HG03064 (cell line): Measurements from ENCODE around the gene TMEM178B.

ENCODE experiments used
- ATAC-seq: cut with Tn5 transposase; IDR thresholded peaks from one replicate; pipeline ENCODE4 v1.9.1; 2021; ENCODE audit warnings: low read depth; ENCODE audit not compliant: unreplicated experiment

TMEM178B gene

DNA sequence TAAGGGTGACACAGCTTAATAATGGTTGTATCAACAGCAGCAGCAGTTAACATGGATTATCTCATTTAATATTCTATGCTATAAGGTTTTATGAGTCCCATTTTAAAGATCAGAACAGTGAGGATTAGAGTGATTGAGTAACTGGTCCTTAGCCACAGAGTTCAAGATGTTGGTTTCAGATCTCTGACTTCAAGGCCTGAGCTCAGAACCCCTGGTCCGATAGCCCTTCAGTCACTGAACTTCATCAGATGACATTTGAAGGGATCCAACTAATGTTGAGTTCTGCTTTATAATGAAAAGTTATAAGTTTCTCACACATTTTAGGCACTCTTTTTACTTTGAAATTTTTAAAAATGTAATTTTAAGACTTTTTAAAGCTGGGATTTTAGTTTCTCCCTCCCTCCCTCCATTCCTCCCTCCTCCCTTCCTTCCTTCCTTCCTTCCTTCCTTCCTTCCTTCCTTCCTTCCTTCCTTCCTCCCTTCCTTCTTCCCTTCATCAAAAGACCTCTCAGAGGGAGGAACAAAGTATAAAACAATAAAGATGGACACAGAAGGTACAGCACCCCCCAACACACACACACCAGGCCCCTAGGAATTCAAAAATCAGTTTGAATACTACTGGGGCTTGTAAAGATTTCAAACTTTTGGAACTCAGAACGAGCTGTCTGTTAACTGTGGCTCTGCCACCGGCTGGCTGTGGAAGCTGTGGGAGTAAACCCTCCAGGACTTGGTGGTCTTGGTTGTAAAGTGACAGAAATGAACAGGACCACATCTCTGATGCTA is 270.5 kb downstream of the TMEM178B start:
- no peak for ATAC-seq

DNA sequence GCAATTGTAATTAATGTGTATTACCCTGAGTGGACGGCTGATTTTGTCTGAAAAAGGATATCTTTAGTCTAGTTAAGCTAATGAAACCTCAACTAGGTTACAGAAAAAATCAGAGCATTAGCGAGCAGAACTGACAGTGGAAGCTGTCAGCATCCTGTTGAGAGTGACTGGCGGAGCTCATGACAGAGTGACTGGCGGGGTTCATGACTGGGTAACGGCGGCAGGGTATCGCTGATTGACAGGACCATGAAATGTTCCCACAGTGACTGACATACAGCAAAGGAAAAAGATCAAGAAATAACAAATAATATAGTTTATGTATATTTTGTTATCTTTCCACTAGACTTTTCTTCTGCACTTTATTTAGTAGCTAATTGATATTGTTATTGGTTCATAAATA is 274.9 kb downstream of the TMEM178B start:
- no peak for ATAC-seq

DNA sequence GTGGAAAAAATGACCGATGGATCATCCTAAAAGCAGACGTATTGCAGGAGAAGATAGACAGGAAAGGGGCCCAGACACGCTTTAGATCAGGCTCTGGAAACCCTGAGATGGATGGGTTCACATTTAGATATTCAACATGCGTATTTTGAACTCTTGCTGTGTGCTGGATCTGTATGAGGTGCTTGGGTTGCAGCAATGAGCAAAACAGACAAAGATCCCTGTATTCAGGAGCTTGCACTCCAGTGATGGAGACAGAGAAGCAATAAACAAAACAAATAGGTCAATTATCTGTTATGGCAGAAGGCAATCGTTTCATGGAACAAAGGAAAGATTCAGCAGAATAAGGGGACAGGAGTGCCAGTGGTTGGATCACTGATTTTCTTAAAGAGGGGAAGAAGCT is 275.5 kb downstream of the TMEM178B start:
- no peak for ATAC-seq

DNA sequence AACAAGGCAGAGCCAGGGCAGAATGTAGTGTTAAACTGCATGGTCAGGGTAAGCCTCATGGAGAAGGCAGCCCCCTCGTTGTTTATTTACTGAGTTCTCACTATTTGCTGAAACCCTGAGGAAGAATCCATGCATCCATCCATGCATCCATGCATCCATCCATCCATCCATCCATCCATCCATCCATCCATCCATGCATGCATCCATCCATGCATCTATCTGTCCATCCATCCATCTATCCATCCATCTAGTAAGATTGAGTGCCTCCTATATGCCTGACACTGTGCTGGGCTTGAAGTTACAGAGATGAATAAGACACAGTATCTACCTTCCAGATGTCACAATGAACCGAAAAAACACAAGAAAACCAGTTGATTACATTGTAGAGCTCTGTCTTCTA is 275.9 kb downstream of the TMEM178B start:
- ATAC-seq = no peak

DNA sequence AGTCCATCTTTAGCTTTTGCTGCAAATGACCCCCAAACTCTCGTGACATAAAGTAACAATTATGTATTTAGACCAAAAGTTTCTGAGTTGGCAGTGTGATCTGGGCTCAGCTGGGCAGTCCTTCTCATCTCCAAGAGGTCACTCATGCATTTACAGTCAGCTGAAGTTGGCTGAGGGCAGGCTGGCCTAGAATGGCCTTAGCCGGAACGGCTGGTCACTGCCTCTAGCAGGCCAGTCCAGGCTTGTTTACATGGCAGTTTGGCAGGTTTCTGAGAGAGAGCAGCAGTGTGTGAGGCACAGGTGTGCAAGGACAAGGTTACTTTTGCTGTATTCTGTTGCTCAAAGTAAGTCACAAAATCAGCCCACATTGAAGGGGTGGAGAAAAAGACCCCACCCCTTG is 277.3 kb downstream of the TMEM178B start:
- no peak for ATAC-seq

DNA sequence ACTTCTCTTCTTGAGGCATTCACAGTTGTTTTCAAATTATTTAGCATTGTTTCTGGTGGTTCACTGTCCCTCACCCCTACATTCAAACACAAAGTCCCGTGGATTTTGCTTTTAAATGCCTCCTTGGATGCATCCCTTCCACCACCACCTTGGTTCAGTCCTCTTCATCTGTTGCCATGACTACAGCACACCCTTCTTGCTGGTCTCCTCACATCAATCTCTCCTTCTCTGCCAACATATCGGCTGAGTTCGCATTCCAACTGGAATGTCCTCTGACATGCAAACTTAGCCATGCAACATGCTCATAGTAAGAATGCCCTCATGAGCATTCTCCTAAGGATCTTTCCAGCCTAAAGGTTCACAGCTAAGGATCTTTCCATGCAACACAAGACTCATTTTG is 279.1 kb downstream of the TMEM178B start:
- ATAC-seq = no peak

DNA sequence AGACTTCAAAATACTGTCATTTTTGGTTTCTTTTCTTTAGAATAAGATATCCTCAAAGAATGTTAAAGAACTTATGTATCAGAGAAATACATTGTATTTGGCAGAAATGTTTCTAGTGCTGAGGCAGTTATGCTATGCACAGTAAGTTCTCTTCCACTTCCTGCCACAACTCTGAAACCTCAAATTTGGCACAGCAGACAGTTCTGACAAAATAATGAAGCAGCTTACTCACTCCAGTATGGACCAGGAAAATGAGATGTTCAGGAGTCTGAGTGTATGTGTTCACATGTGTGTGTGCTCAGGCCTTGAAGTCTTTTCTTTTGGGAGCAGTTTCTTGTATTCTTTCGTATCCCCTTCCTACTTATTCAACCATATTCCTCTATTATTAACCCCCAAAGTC is 280.4 kb downstream of the TMEM178B start:
- ATAC-seq = no peak

DNA sequence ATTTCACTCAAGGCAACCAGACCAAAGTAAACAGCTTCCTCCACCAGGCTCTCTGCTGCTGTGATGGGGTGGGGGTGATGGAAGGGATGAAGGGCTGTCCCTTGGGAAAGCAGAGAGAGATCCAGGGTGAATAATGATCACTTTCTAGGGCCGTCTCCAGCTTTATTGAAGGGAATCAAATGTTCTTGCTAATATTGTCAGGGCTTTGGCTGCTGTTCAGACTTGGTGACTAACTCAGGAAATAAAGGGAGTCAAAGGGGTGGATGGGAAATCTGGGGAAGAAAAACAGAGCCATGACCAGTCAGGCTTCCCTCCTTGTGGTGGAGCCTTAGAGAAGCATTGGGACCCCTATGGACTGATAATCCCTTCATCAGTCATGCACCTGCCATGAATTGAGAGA is 281.2 kb downstream of the TMEM178B start:
- ATAC-seq = no peak

DNA sequence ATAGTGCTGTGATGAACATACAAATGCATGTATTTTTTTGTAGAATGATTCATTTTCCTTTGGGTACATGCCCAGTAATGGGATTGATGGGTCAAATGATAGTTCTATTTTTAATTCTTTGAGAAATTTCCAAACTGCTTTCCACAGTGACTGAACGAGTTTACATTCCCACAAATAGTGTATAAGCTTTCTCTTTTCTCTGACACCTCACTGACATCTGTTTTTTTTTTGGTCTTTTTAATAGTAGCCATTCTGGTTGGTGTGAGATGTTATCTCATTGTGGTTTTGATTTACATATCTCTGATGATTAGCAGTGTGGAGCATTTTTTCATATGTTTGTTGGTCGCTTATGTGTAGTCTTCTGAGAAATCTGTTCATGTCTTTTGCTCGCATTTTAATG is 282.3 kb downstream of the TMEM178B start:
- no peak for ATAC-seq

DNA sequence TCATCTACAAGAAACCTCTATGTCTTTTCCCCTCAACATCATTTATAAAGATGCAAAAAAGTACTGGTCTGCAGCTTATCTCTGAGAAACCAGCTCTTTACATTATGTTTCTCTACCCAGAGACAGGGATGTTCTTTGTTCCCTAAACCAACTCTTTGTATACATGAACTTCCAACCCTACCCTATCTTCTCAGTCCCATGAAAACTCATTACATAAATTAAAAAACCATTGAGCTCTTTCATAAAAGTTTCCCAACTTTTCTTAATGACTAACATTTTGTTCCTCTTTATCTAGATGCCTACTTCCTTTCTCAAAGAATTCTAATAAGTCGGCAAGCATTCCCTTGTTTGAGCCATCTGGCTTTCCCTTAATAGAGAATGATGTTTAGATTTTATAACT is 284.5 kb downstream of the TMEM178B start:
- ATAC-seq = no peak

DNA sequence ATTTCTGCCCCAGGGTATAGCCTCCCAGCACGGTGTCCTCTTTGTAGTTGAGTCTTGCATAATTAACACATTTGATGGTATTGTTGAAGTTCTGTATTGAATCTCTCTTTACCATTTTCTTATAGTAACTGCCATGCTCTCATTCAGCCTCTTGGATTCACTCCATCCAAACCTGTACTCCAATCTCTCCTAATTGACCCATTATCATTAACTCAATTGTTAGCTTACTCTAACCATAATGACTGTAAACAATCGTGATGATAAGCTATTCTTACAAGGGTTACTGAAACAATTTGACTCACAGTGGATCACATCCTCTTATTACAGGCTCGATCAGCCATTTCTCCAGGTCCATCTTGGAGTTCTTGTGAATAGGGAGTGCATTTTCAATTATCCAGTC is 285.4 kb downstream of the TMEM178B start:
- no peak for ATAC-seq

DNA sequence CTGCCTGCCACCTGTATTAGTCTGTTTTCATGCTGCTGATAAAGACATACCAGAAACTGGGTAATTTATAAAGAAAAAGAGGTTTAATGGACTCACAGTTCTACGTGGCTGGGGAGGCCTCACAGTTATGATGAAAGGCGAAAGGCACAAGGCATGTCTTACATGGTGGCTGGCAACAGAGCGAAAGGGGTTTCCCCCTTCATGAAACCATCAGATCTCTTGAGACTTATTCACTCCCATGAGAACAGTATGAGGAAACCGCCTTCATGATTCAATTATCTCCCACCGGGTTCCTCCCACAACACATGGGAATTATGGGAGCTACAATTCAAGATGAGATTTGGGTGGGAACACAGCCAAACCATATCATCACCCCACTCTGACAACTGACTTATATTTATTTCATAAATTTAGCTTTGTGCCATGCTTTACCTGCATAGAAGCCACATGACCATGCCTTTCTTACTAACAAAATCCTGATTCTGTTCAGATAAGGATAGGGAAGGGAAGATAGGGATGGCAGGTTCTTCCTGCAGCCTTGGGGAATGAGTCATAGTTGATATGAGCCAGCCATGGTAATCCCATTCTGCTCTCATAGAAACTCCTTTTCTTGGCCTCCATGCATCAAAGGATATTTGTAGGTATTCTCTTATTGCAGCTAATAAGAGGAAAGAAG is 286.0 kb downstream of the TMEM178B start:
- ATAC-seq = no peak

DNA sequence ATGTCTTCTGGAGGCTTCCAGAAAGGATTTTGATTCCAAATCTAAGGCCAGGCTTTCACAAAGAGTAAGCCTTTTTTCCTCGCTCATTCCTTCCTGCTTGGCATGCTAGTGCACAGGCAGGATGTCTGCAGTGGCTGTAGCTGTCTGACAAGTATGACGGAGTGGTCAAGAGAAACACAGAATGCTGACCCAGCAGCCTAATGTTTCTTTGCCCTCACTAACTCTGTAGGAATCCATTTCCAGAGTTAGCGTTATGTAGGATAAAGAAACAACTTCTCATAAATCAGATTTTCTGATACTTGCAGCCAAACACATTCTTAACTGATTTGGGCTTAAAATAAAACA is 286.5 kb downstream of the TMEM178B start:
- ATAC-seq = no peak

DNA sequence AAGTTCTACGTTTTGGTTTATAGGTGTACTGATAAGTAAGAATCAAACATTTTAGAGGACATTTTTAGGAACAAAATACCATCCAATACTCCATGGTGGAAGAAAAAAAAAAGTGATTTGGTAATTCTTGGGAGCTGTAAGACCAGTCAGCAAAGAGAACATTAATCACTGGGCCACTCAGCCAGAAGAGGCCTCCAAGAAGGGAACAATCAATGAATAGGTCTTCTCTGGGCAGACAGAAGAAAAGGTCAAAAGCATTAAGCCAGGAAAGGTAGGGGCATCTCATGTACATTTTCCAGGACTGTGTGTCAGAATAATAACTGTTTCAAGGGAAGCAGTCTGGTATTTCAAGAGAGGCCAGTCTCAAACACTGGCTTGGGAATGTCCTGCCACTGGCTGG is 286.9 kb downstream of the TMEM178B start:
- no peak for ATAC-seq

DNA sequence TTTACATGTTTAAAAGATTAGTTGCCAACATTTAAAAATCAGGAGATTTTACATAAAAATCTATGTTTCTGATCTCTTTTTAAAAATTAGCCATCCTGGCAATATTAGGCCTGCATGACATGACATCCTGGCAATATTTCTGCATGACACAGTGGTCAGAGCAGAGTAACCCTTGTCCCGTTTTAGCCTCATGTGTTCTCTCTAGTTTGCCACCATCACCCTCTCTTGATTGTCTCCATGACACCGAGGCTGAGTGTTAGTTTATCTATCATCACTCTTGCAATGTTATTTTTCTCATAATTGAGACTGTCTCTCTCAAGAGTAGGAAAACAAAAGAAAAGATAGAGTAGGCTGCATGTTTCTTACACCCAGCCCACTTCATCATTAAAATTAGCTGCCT is 287.6 kb downstream of the TMEM178B start:
- ATAC-seq = no peak

DNA sequence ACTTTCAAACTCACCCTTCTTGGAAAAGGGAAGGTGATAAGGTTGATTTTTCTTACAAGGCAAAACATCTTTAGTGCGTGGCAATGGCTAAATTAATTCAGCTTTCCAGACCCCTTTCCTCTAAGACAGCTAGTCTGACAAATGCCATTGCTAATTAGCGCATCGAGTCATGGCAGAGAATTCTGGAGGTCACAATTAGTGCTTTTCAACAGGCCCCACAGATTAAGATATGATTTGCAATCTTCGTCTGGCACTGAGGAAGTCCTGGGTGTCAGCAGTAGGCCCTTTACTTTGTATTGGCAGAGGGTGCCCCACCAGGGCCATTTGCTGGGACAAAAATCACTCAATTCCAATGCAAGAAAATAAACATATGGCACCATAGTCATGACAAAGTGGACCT is 288.1 kb downstream of the TMEM178B start:
- no peak for ATAC-seq

DNA sequence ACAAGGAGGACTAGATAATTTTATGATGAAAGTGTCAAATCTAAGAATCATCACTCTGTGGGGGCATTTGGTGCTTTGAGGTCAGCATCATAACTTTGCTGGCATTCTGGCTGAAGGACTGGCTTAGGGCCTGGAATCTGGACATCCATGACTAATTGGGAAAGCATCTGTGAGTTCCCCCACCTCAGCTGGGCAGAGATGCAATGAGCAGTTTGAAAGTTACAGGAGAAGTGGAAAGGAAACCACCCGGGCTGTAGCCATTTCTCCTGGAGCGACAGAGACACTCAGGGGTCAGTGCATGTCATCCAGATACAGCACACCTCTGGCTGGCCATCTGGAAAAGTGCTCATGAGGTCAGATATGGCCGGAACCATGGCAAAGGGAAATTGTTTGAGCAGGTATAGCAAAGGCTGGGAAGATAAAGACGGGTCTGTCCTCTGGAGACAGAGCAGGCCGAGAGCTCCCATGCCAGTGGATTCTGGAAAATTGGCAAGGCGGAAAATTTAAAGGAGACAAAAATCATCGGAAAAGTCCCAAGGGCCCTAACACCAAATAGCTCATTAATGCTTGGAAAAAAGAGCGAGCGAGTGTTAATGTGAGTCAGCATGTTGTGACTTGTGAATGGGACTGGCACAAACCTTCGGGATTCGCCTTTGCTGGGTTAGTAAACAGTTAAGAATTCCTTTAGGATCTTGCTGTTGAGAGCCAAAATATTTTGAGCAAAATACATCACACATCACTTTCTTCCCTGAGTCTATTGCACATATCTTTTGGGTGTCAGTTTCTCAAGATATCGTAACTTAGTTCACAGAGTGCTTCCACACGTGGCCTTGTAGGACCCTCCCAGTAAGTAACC is 288.9 kb downstream of the TMEM178B start:
- ATAC-seq = no peak

DNA sequence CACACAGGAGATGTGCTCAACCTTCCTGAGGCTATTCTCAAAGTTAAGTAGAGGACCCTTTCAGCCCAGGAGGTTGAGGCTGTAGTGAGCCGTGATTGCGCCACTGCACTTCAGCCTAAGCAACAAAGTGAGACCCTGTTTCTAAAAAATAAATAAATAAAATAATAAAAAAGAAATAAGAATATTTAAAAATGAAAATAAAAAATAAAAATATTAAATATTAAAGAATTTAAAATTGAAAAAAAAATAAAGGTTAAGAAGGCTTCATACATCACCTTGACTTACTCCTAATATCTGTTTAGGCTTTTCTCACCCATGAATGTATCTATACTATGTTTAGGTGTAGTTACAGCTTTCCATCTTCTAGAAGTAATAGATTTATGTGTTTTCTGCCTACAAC is 289.9 kb downstream of the TMEM178B start:
- no peak for ATAC-seq

DNA sequence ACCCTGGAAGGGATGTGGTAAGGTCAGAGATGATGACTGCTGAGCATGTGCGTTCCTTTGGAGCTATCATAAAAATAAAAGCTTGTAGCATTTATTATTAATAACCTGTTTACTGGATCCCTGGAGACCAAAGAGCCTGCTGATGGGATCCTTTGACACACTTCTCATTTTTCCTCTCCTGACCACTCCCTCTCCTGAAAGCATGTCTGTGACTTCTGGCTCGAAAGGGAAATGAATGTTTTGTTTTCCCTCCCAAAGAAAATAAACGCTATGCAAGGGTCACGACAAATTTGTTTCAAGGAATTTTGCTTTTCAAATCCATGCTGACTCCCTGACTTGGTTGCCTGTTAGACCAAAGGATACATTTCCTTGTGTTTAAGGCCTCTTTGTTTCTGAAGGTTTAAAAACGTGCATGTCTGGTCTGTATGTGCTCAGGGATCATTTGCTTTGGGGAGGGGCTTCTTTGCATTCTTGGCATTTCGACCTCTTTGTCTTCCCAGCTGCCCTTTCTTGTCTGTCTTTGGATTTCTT is 292.3 kb downstream of the TMEM178B start:
- ATAC-seq = no peak

DNA sequence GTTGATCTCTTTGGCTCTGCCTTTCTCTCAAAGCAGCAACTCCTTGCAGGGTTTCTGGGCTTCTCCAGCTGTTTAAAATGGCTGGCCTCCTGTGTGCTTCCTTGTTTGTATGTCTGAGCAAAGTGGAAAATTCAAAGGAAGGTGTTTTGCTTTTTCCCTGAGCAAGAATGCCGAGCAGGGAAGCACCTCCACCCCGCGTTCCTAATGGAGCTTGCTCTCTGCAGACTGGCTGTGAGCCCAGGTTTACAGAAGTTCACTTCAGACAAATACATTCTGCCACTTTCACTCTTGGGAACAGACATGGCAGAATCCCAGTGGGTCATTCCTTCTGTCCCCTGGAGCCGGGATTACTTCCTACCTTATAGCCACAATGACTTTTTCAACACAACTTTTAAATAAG is 295.6 kb downstream of the TMEM178B start:
- ATAC-seq = no peak

DNA sequence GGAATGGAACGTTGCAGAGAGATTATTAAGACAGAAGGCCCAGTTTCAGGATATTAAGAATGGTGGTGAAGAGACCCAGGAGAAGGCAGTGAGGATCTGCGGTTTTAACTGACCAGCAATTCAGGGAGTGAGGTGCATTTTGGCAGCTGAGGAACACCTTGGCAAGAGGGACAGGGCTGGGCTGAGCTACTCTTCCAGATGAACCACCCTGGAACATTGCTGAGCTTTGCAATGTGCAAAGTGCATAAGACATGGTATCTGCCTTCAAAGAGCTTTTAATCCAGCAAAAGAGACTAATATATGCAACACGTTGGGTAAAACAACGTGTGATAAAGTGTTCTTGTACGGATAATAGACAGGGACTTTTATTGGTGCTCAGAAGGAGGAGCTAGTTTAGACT is 296.3 kb downstream of the TMEM178B start:
- ATAC-seq = no peak
